Heart left ventricle (tissue), 13 donors: ENCODE results near the gene TBL1XR1.

Experiments
- CTCF ChIP-seq, 12 donors: fragments of 200-600 bp; sonication (generic) in 4 of 12; IDR thresholded peaks; one replicate each; pipeline versions ENCODE4 v1.5.0 to v1.8.0; 2018 to 2022; ENCODE audit warnings: antibody characterized with exemption in 12 of 12, mild to moderate bottlenecking in 5 of 12
- POLR2A ChIP-seq, 2 donors: fragments of 450-650 bp; IDR thresholded peaks; one replicate each; pipeline ENCODE4 v1.6.1; 2017; ENCODE audit warnings: antibody characterized with exemption in 2 of 2, mild to moderate bottlenecking in 2 of 2, moderate library complexity in 2 of 2
- donor health status: ischemic (EF 13 %, LVEDD 7.1; RV severe dilation, severe dysfunction).
- donor health status: DM: no; HTN: yes; CAD: no.
- donor health status: DM: no; HTN: no; CAD: no.
- donor health status: ischemic (EF 25% LVEDD 6.9; RV normal size, moderate dysfunction).
- donor health status: ischemic (EF 25% LVEDD 5.7; RV mildly dilated, moderate dysfunction).
- donor health status: ischemic (EF 35%, LVEDD 5.7; RV mildly dilated, moderate dysfunction).
- donor health status: nonischemic (EF 11% LVEDD 7.7; RV severe dilation, severe dysfunction).
- donor health status: DM: yes; HTN: yes; CAD: no.
- donor health status: PGD.
- donor health status: ischemic (EF 29% LVEDD 5.4; RV normal size, mild dysfunction).
- donor health status: nonischemic (EF 23%, LVEDD 6.1; RV moderate dilation, normal function).

- TF ChIP-seq CTCF (IDR thresholded peaks at IDR 0.05): no peak
- TF ChIP-seq POLR2A (IDR thresholded peaks at IDR 0.05): no peak
Observed at GRCh38 chr3:177068967-177069366, 128.3 kb downstream of the TBL1XR1 start.
